HepG2 (cell line): ENCODE measurements around the gene POLR3GL. TPM values are rescaled to one million over a fixed set of nuclear protein-coding genes. Genes with fewer than 3 reads are reported as not detected.

Experiments used
- ATF7 ChIP-seq, 2 experiments: fragments of 450-650 bp in 1 of 2; sonication (generic) in 1 of 2; formaldehyde crosslinking in 1 of 2; IDR thresholded peaks; 2 replicates each; pipeline versions ENCODE4 v1.4.0 to v1.6.1; 2016 to 2020; ENCODE audit warnings: antibody characterized with exemption in 1 of 2, mild to moderate bottlenecking in 1 of 2, missing genetic modification reagents in 1 of 2
- ELF4 ChIP-seq: sonication (generic); formaldehyde crosslinking; IDR thresholded peaks from 2 replicates; pipeline ENCODE4 v1.5.0; 2020; ENCODE audit warnings: missing genetic modification reagents, mild to moderate bottlenecking, moderate library complexity, borderline replicate concordance
- FOXP4 ChIP-seq: sonication (generic); formaldehyde crosslinking; IDR thresholded peaks from 2 replicates; pipeline ENCODE4 v1.4.0; 2020; ENCODE audit warnings: missing genetic modification reagents
- RORA ChIP-seq: sonication (generic); formaldehyde crosslinking; IDR thresholded peaks from 2 replicates; pipeline ENCODE4 v1.5.0; 2020; ENCODE audit warnings: mild to moderate bottlenecking, missing genetic modification reagents, moderate library complexity
- SALL1 ChIP-seq: sonication (generic); formaldehyde crosslinking; IDR thresholded peaks from 2 replicates; pipeline ENCODE4 v1.8.0; 2022; ENCODE audit warnings: mild to moderate bottlenecking, missing genetic modification reagents
- THAP9 ChIP-seq: sonication (generic); formaldehyde crosslinking; IDR thresholded peaks from 2 replicates; pipeline ENCODE4; 2020; ENCODE audit warnings: missing genetic modification reagents, mild to moderate bottlenecking, borderline replicate concordance
- TOPORS ChIP-seq: sonication (generic); formaldehyde crosslinking; IDR thresholded peaks from 2 replicates; pipeline ENCODE4 v1.8.0; 2023; ENCODE audit warnings: mild to moderate bottlenecking, missing genetic modification reagents
- ZFX ChIP-seq: sonication (generic); formaldehyde crosslinking; IDR thresholded peaks from 2 replicates; pipeline ENCODE4 v1.4.0; 2020; ENCODE audit warnings: mild to moderate bottlenecking, low read depth, missing genetic modification reagents, moderate library complexity
- ZNF333 ChIP-seq: sonication (generic); formaldehyde crosslinking; IDR thresholded peaks from 2 replicates; pipeline ENCODE4 v1.4.0; 2020; ENCODE audit warnings: mild to moderate bottlenecking, missing genetic modification reagents, borderline replicate concordance
- ZNF343 ChIP-seq: sonication (generic); formaldehyde crosslinking; IDR thresholded peaks from 2 replicates; pipeline ENCODE4 v1.4.0; 2020; ENCODE audit warnings: mild to moderate bottlenecking, missing genetic modification reagents
- ZNF512B ChIP-seq: sonication (generic); formaldehyde crosslinking; IDR thresholded peaks from 2 replicates; pipeline ENCODE4 v1.5.1; 2020; ENCODE audit warnings: missing genetic modification reagents, mild to moderate bottlenecking, borderline replicate concordance
- ZNF687 ChIP-seq: sonication (generic); formaldehyde crosslinking; IDR thresholded peaks from 2 replicates; pipeline ENCODE4 v1.5.1; 2020; ENCODE audit warnings: mild to moderate bottlenecking, missing genetic modification reagents, moderate library complexity
- ZNF724P ChIP-seq: sonication (generic); formaldehyde crosslinking; IDR thresholded peaks from 2 replicates; pipeline ENCODE4 v1.8.0; 2022; ENCODE audit warnings: missing genetic modification reagents, borderline replicate concordance
- ZSCAN12 ChIP-seq: sonication (generic); formaldehyde crosslinking; IDR thresholded peaks from 2 replicates; pipeline ENCODE4 v1.9.0; 2021; ENCODE audit warnings: mild to moderate bottlenecking, missing genetic modification reagents
- polyA plus RNA-seq, 8 experiments: library from polyadenylated mRNA; depleted of rRNA in 3 of 8; stranded (reverse) in 7 of 8; unstranded in 1 of 8; fragments of >200 nt; fragmentation: Illumina TruSeq in 4 of 8; extraction: Trizol in 4 of 8; gene quantifications; 2 replicates each; pipeline versions ENCODE4 v1.2.1 to v1.2.3, GENCODE V29; 2011 to 2016; ENCODE audit warnings: low read depth in 4 of 8, missing spikeins in 1 of 8, mixed read lengths in 1 of 8; ENCODE audit not compliant: insufficient read depth in 1 of 8
- total RNA-seq, 5 experiments: library from RNA; depleted of rRNA; stranded (reverse); fragments of >200 nt; fragmentation: Illumina TruSeq; extraction: Trizol; gene quantifications; 2 replicates each; pipeline ENCODE4 v1.2.3, GENCODE V29; 2016; ENCODE audit warnings: low read depth in 1 of 5

Gene POLR3GL
- total and polyA plus RNA-seq, 2 of the 13 experiments (the other 11 are each of a cell fraction or from before 2014, with no cell fraction given) = 11.5 to 12.4 TPM

GRCh38 chr1:145964328-145965118, at the start of gene POLR3GL, which contains the start of gene ANKRD34A (continued):
- TF ChIP-seq ZNF512B (no peak), ELF4 (CRISPR knock-in tag) (peak; percentile 81; the same call in 1 of the 2 replicates), FOXP4 (CRISPR knock-in tag) (0 out of 2 replicates have a peak, but pooled peaks have one; percentile 44), RORA (CRISPR knock-in tag) (no peak), ATF7 (IDR thresholded peaks at IDR 0.05) (no peak), ATF7 (CRISPR knock-in tag; IDR thresholded peaks at IDR 0.05) (no peak), ZNF687 (CRISPR knock-in tag) (peak; percentile 83), ZFX (CRISPR knock-in tag) (peak; percentile 80), ZNF724P (CRISPR knock-in tag) (peak; percentile 82; the same call in 1 of the 2 replicates), SALL1 (CRISPR knock-in tag) (peak; percentile 75; the same call in 1 of the 2 replicates), TOPORS (CRISPR knock-in tag) (no peak), ZSCAN12 (CRISPR knock-in tag) (no peak), ZNF343 (CRISPR knock-in tag) (peak; percentile 74; the same call in 1 of the 2 replicates), ZNF333 (CRISPR knock-in tag) (peak; percentile 16; the same call in 1 of the 2 replicates), THAP9 (CRISPR knock-in tag) (peak; percentile 75; the same call in 1 of the 2 replicates)
